Measurements from ENCODE around the gene KATNAL2.

The KATNAL2 gene

DNA sequence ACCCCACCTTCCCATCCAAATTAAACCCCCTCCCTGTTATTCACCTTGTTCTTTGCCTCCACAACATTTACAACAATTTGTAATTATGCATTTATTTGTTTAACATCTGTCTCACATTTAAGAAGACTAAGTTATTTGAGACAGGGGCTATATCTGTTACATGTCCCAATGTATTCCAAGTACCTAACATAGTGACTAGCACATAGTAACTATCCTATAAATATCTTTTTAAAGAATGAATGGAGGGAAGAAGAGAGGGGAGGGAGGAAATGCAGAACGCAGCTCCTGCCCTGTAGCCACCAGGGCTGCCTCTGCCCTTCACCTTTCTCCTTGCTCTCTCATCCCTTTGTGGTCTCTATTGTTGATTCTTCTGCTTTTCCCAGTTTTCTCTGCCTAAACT is 192.3 kb downstream of the KATNAL2 start:
- TF ChIP-seq, protein P1, sequence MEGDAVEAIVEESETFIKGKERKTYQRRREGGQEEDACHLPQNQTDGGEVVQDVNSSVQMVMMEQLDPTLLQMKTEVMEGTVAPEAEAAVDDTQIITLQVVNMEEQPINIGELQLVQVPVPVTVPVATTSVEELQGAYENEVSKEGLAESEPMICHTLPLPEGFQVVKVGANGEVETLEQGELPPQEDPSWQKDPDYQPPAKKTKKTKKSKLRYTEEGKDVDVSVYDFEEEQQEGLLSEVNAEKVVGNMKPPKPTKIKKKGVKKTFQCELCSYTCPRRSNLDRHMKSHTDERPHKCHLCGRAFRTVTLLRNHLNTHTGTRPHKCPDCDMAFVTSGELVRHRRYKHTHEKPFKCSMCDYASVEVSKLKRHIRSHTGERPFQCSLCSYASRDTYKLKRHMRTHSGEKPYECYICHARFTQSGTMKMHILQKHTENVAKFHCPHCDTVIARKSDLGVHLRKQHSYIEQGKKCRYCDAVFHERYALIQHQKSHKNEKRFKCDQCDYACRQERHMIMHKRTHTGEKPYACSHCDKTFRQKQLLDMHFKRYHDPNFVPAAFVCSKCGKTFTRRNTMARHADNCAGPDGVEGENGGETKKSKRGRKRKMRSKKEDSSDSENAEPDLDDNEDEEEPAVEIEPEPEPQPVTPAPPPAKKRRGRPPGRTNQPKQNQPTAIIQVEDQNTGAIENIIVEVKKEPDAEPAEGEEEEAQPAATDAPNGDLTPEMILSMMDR (IDR thresholded peaks at IDR 0.05; ENCODE audit: low read depth, low read length, missing control alignments) = no peak
- H3K4me3 ChIP-seq (replicated peaks; ENCODE audit: low read depth, low read length) = no peak overlapping the region
- DNase-seq (ENCODE audit: extremely low read depth, low read depth) = no peak

DNA sequence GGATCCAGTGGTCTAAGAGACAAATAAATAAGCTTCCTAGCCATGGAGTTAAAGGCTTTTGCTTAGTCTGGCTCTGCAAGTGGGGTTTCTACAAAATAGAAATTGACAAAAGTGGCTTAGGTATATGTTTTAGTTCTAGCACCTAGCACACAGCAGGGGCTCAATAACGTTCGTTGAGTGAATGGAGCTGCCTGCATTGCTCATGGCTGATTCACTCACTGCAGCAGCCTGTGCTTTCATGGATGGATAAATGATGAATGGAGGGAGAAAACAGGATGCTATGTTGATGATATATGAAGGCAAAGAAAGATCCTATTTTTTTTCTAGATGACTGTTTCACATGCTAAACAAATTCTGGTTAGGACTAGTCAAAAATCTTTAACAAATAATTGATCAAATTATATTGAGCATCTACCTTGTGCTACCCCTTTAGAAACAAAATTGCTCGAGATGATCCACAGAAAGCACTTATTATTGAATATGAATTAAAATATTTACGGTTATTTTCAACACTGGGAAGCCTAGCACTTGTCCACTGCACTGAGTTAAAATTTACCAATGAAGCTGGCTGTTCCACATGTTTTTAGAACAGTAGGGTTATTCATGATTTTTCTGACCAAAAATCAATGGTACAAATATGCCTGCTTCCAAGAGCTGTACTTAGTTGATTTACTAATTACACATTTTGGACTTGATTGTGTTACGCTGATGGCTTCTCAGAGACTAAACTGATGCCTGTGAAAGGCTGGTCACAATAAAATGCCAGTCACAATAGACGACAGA is 193.3 kb downstream of the KATNAL2 start:
- no peak overlapping the region for H3K4me3 ChIP-seq (replicated peaks; ENCODE audit: low read depth, low read length)
- TF ChIP-seq, protein P1 (IDR thresholded peaks at IDR 0.05; ENCODE audit: low read depth, low read length, missing control alignments) = no peak
- no peak for DNase-seq (ENCODE audit: extremely low read depth, low read depth)

DNA sequence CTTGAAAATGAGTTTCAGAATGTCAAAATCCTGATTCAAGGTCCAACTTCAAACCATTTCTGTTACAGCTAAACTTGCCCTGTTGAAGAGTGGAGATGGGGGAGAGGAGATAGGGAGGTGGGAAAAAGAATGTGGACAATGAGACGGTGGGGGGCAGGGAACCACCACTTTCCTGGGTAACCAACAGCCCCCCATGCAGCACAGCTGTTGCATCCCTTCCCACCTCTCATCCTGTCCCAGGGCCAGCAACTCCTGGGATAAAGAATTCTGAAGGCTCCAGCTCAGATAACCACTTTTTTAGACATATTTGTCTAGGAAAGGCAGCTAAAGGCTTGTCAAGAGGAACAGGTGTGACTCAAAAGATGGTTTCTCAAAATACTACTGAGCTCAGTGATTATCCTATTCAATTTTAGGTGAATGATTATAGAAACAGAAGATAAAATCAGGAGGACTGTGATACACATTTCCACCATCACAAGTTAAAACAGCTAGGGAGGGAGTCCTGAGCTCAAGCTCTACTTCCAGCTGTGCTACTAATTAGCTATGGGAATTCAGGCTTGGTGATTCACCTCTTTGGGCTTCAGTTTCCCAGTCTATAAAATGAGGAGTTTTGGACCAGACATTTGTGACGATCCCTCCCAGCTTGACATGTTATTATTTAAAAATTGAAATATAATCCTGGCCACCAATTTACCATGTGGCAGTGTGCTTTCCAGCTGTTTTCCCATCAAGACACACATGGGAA is 196.6 kb downstream of the KATNAL2 start:
- TF ChIP-seq, protein P1 (IDR thresholded peaks at IDR 0.05; ENCODE audit: low read depth, low read length, missing control alignments) = no peak
- no peak overlapping the region for H3K4me3 ChIP-seq (replicated peaks; ENCODE audit: low read depth, low read length)
- no peak for DNase-seq (ENCODE audit: extremely low read depth, low read depth)

DNA sequence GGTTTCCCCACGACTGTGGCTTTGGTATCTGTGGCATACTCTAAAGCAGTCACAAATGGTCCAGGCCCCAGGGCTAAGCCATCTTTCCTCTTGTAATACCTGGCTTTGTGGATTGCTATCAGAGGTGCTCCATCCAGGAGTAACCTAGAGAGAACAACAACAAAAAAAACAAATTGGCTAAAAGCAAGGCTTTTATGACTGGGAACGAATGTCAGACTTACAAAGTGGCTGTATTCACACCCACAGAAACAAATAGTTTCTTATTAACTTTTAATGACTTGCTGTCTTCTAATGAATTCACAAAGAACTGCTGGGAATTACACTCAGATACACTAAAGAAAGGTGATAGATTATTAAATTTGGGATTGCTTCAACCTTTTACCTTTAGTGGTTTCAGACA is 197.8 kb downstream of the KATNAL2 start:
- TF ChIP-seq, protein P1 (IDR thresholded peaks at IDR 0.05; ENCODE audit: low read depth, low read length, missing control alignments) = no peak
- H3K4me3 ChIP-seq (replicated peaks; ENCODE audit: low read depth, low read length) = no peak overlapping the region
- no peak for DNase-seq (ENCODE audit: extremely low read depth, low read depth)

DNA sequence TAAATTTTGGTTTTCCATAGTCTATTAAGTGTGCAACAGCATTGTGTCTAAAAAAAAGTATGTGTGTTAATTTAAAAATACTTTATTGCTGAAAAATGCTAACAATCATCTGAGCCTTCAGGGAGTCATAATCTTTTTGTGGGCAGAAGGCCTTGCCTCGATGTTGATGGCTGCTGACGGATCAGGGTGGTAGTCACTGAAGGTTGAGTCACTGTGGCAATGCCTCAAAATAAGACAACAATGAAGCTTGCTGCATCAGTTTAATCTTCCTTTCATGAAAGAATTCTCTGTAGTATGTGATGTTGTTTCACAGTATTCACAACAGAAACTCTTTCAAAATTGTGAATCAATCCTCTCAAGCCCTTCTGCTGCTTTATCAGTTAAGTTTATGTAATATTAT is 201.6 kb downstream of the KATNAL2 start:
- no peak overlapping the region for H3K4me3 ChIP-seq (replicated peaks; ENCODE audit: low read depth, low read length)
- DNase-seq (ENCODE audit: extremely low read depth, low read depth) = no peak
- TF ChIP-seq, protein P1 (IDR thresholded peaks at IDR 0.05; ENCODE audit: low read depth, low read length, missing control alignments) = no peak

DNA sequence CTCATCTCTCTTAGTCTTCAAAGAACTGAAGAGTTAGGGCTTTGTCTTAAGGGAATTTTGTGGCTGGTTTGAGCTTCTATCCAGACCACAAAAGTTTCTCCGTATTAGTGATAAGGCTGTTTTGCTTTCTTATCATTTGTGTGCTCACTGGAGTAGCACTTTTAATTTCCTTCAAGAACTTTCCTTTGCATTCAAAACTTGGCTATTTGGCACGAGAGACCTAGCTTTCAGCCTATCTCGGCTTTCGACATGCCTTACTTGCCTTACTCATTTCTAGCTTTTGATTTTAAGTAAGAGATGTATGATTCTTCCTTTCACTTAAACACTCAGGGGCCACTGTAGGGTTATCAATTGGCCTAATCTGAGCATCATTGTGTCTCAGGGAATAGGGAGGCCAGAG is 203.0 kb downstream of the KATNAL2 start:
- DNase-seq (ENCODE audit: extremely low read depth, low read depth) = no peak
- H3K4me3 ChIP-seq (replicated peaks; ENCODE audit: low read depth, low read length) = no peak overlapping the region
- TF ChIP-seq, protein P1 (IDR thresholded peaks at IDR 0.05; ENCODE audit: low read depth, low read length, missing control alignments) = no peak

Data from HFF-Myc (cell line).